Esophagus muscularis mucosa (tissue), 3 donors: ENCODE measurements around the gene OR2B6.

Source experiments
- POLR2A ChIP-seq: fragments of 450-650 bp; IDR thresholded peaks from one replicate; pipeline ENCODE4 v1.6.1; 2017; ENCODE audit warnings: antibody characterized with exemption, moderate library complexity, mild to moderate bottlenecking, low read depth
- TF ChIP-seq, protein P1 (sequence below), 3 experiments: fragments of 200-600 bp in 2 of 3; fragments of 450-650 bp in 1 of 3; sonication (generic) in 2 of 3; IDR thresholded peaks; one replicate each; pipeline ENCODE4 v1.5.1; 2017 to 2019; ENCODE audit warnings: antibody characterized with exemption in 3 of 3, mild to moderate bottlenecking in 2 of 3, moderate library complexity in 1 of 3

DNA sequence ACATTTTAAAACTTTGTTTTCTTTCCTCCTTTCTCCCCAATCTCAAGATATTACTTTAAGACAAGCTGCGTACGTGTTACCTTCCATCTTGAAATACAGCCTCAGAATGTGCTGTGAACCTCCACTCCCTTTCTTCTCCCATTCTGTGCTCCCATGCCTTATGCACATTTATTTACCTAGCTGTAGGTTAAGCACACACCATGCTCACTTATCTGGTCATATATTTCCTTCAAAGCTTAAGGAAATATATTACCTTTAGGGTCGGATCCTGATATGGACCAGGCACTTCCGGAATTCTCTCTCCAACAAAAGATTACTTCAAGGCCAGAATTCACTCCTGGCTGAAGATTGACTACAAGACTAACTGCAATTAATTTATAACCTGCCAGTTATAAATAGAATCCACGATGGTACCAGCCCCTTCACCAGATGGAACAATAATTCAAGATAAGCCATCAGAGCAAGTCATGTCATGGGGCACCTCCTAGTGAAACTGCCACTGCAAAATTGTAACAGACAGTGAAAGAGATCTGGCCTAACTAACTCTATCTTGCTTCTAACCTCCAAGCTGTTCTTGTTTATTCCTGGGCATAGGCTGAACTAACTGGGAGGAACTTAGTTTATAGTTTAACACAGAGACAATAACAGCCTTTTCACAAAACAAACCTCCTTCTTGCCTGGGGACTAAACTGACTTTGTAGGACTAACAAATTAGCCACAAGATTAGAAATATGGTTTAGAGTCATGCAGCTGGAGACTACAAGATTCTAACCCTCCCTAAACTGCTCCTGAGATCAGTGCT is 47.5 kb downstream of the OR2B6 start:
- TF ChIP-seq POLR2A, result no peak
- TF ChIP-seq, protein P1, sequence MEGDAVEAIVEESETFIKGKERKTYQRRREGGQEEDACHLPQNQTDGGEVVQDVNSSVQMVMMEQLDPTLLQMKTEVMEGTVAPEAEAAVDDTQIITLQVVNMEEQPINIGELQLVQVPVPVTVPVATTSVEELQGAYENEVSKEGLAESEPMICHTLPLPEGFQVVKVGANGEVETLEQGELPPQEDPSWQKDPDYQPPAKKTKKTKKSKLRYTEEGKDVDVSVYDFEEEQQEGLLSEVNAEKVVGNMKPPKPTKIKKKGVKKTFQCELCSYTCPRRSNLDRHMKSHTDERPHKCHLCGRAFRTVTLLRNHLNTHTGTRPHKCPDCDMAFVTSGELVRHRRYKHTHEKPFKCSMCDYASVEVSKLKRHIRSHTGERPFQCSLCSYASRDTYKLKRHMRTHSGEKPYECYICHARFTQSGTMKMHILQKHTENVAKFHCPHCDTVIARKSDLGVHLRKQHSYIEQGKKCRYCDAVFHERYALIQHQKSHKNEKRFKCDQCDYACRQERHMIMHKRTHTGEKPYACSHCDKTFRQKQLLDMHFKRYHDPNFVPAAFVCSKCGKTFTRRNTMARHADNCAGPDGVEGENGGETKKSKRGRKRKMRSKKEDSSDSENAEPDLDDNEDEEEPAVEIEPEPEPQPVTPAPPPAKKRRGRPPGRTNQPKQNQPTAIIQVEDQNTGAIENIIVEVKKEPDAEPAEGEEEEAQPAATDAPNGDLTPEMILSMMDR (IDR thresholded peaks at IDR 0.05), result no peak
